Measurements from ENCODE around the gene APOB.

GRCh38 chr2:20999906-21000645 is 43.8 kb downstream of the APOB start:
- TF ChIP-seq POLR2A (IDR thresholded peaks at IDR 0.05; ENCODE audit: low read length) (no peak), GATA1 (IDR thresholded peaks at IDR 0.05; ENCODE audit: low read depth, low read length) (no peak)
